Measurements from ENCODE around the gene MRE11.

The MRE11 gene

GRCh38 chr11:94433049-94433448 lies 60.6 kb downstream of the MRE11 start:
- Histone ChIP-seq H3K79me2 (ENCODE audit: control insufficient read depth, low read length) (no peaks in the 10 kb centered on the region), H3K9me3 (ENCODE audit: control insufficient read depth, insufficient read depth, low read length) (no peaks in the 10 kb centered on the region), H3K4me1 (ENCODE audit: control insufficient read depth, low read length) (no peaks in the 10 kb centered on the region), H3F3A (ENCODE audit: control insufficient read depth, insufficient read depth) (no peaks in the 10 kb centered on the region), H3K4me3 (ENCODE audit: low read length) (no peak overlapping the region), H3K4me2 (ENCODE audit: low read length) (no peak overlapping the region), H3K27me3 (ENCODE audit: control insufficient read depth, low read length) (no peaks in the 10 kb centered on the region), H3K9me2 (replicated peaks; ENCODE audit: control insufficient read depth, low read length) (no peaks in the 10 kb centered on the region), H3K36me3 (ENCODE audit: control insufficient read depth, low read length) (peaks cover 73% of the 10 kb centered on the region), H4K20me1 (ENCODE audit: control insufficient read depth, insufficient read depth, low read depth, low read length) (no peaks in the 10 kb centered on the region), H3K27ac (ENCODE audit: low read depth, low read length) (no peak overlapping the region)
- no peak for TF ChIP-seq EZH2phosphoT487 (IDR thresholded peaks at IDR 0.05; ENCODE audit: borderline replicate concordance, low read length)

DNA sequence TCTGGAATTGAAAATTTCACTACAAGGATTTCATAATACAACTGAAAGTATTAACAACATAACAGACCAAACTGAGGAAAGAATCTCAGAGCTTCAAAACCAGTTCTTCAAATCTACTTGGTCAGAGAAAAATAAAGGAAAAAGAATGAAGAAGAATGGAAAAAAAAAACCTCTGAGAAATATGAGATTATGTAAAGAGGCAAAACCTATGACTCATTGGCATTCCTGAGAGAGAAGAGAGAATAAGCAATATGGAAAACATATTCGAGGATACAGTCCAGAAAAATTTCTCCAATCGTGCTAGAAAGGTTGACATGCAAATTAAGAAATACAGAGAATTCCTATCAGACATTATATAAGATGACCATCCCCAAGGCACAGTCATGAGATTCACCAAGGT lies 69.0 kb downstream of the MRE11 start:
- Histone ChIP-seq H3K9me3 (ENCODE audit: control insufficient read depth, insufficient read depth, low read length) (no peaks in the 10 kb centered on the region), H3F3A (ENCODE audit: control insufficient read depth, insufficient read depth) (no peaks in the 10 kb centered on the region), H3K4me1 (ENCODE audit: control insufficient read depth, low read length) (peaks cover 7% of the 10 kb centered on the region; the same call in 1 of the 2 replicates), H3K9me2 (replicated peaks; ENCODE audit: control insufficient read depth, low read length) (no peaks in the 10 kb centered on the region), H3K27ac (ENCODE audit: low read depth, low read length) (no peak overlapping the region), H4K20me1 (ENCODE audit: control insufficient read depth, insufficient read depth, low read depth, low read length) (no peaks in the 10 kb centered on the region), H3K27me3 (ENCODE audit: control insufficient read depth, low read length) (no peaks in the 10 kb centered on the region), H3K4me2 (ENCODE audit: low read length) (no peak overlapping the region), H3K79me2 (ENCODE audit: control insufficient read depth, low read length) (peaks cover 5% of the 10 kb centered on the region; the same call in 1 of the 2 replicates), H3K36me3 (ENCODE audit: control insufficient read depth, low read length) (peaks cover 74% of the 10 kb centered on the region), H3K4me3 (ENCODE audit: low read length) (no peak overlapping the region)
- TF ChIP-seq CTCF (IDR thresholded peaks at IDR 0.05; ENCODE audit: low read depth, low read length, poor library complexity, severe bottlenecking): no peak

- H4K20me1 ChIP-seq (ENCODE audit: control insufficient read depth, insufficient read depth, low read depth, low read length): no peaks in the 10 kb centered on the region
- no peak for TF ChIP-seq EZH2phosphoT487 (IDR thresholded peaks at IDR 0.05; ENCODE audit: borderline replicate concordance, low read length)
- H3K9me2 ChIP-seq (replicated peaks; ENCODE audit: control insufficient read depth, low read length): no peaks in the 10 kb centered on the region
- H3K36me3 ChIP-seq (ENCODE audit: control insufficient read depth, low read length): peaks cover 70% of the 10 kb centered on the region
- H3K9me3 ChIP-seq (ENCODE audit: control insufficient read depth, insufficient read depth, low read length): no peaks in the 10 kb centered on the region
- no peak overlapping the region for H3K4me3 ChIP-seq (ENCODE audit: low read length)
- H3K27me3 ChIP-seq (ENCODE audit: control insufficient read depth, low read length): no peaks in the 10 kb centered on the region
- no peak overlapping the region for H3K27ac ChIP-seq (ENCODE audit: low read depth, low read length)
- H3F3A ChIP-seq (ENCODE audit: control insufficient read depth, insufficient read depth): no peaks in the 10 kb centered on the region
- peaks cover 7% of the 10 kb centered on the region; the same call in 1 of the 2 replicates for H3K4me1 ChIP-seq (ENCODE audit: control insufficient read depth, low read length)
- peaks cover 5% of the 10 kb centered on the region; the same call in 1 of the 2 replicates for H3K79me2 ChIP-seq (ENCODE audit: control insufficient read depth, low read length)
- H3K4me2 ChIP-seq (ENCODE audit: low read length): no peak overlapping the region
These were observed 69.6 kb downstream of the MRE11 start for GRCh38 chr11:94424011-94424410.

GRCh38 chr11:94423507-94423906 lies 70.1 kb downstream of the MRE11 start:
- H3K9me3 ChIP-seq (ENCODE audit: control insufficient read depth, insufficient read depth, low read length): no peaks in the 10 kb centered on the region
- H3K36me3 ChIP-seq (ENCODE audit: control insufficient read depth, low read length): peaks cover 69% of the 10 kb centered on the region
- TF ChIP-seq EZH2phosphoT487 (IDR thresholded peaks at IDR 0.05; ENCODE audit: borderline replicate concordance, low read length) (no peak), CTCF (IDR thresholded peaks at IDR 0.05; ENCODE audit: low read depth, low read length, poor library complexity, severe bottlenecking) (no peak)

More at GRCh38 chr11:94423507-94423906, 70.1 kb downstream of the MRE11 start:
- Histone ChIP-seq H3K4me2 (ENCODE audit: low read length) (no peak overlapping the region), H3K4me1 (ENCODE audit: control insufficient read depth, low read length) (peaks cover 7% of the 10 kb centered on the region; the same call in 1 of the 2 replicates), H3F3A (ENCODE audit: control insufficient read depth, insufficient read depth) (no peaks in the 10 kb centered on the region), H4K20me1 (ENCODE audit: control insufficient read depth, insufficient read depth, low read depth, low read length) (no peaks in the 10 kb centered on the region), H3K79me2 (ENCODE audit: control insufficient read depth, low read length) (peaks cover 5% of the 10 kb centered on the region; the same call in 1 of the 2 replicates), H3K27ac (ENCODE audit: low read depth, low read length) (no peak overlapping the region), H3K27me3 (ENCODE audit: control insufficient read depth, low read length) (no peaks in the 10 kb centered on the region), H3K4me3 (ENCODE audit: low read length) (no peak overlapping the region), H3K9me2 (replicated peaks; ENCODE audit: control insufficient read depth, low read length) (no peaks in the 10 kb centered on the region)
